ENCODE measurements around the gene VEZT.
"Not testable (repeated sequence)": the region's sequence is repeated elsewhere in the genome, so short reads cannot be mapped to it uniquely, and the experiment has no call there.

VEZT gene

GRCh38 chr12:95319694-95320331, 102.2 kb downstream of the VEZT start:
- DNase-seq (ENCODE audit: low read depth) = peak; percentile 61

DNA sequence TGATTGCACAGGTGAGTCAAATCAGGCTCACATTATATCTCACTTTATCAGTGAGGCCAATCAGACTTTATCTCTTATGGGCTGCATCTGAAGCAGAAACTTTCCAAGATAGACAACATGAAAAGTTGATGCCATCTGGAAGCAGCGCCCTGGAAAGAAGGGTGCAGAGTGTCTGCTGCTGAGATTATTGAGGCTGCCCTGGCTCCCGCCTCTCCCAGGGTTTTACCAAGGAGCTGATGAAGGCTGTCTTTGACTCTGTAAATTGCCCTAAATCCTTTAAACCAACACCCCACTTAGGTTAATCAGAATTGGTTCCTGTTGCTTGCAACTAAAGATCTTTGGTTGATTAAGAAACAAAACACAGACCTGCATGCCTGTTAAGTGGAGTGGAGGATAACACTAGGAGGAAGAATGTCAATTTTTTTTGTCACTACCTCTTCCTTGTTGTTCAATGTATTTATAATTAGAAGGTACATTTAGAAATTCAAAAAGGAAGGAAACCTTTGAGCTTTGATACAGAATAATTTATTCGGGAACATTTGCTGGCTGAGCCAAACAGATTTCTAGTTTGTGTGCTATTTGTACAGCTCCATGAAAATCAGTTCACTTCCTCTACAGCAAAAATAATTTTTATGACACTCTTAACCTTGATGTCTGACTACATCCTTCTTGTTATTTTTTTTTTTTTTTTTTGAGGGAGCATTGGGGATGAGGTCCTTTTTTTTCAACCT, 104.1 kb downstream of the VEZT start:
- no peak for DNase-seq (ENCODE audit: low read depth)

DNA sequence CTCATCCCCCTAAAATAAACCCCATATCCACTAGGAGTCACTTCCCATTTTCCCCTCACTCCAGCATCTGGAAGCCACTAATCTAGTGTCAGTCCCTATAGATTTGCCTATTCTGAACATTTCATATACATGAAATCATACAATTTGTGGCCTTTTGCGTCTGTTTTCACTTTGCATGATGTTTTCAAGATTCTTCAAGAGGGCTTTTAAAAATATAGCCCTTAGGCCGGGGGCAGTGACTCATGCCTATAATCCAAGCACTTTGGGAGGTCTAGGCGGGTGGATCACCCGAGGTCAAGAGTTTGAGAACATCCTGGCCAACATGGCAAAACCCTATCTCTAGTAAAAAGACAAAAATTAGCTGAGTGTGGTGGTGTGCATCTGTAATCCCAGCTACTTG, 104.7 kb downstream of the VEZT start:
- peak; percentile 74 for DNase-seq (ENCODE audit: low read depth)

GRCh38 chr12:95323212-95323611, 105.6 kb downstream of the VEZT start:
- DNase-seq (ENCODE audit: low read depth) = no peak

DNA sequence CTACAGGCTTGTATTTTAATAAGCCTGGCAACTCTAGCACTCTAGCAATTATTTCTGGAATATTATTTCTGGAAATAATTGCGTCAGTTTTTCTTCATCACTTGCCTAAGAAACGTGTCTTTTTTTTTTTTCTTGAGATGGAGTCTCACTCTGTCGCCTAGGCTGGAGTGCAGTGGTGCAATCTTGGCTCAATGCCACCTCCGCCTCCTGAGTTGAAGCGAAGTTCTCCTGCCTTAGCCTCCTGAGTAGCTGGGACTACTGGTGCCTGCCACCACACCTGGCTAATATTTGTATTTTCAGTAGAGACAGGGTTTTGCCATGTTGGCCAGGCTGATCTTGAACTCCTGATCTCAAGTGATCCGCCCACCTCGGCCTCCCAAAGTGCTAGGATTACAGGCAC, 106.6 kb downstream of the VEZT start:
- DNase-seq (ENCODE audit: low read depth) = not testable (repeated sequence)

DNA sequence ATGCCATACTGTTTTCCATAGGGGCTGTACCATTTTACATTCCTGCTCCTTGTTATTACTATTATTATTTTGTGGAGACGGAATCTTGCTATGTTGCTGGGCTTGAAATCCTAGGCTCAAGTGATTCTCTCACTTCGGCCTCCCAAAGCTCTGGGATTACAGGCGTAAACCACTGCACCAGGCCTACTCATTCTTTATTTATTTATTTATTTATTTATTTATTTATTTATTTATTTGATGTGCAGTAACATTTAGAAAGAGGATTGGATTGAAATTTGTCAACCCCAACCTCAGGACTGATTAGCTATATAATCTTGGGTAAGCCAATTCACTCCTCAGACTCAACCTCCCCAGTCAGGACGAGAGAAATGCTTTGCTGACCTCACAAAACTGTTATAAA, 107.9 kb downstream of the VEZT start:
- DNase-seq (ENCODE audit: low read depth) = no peak

DNA sequence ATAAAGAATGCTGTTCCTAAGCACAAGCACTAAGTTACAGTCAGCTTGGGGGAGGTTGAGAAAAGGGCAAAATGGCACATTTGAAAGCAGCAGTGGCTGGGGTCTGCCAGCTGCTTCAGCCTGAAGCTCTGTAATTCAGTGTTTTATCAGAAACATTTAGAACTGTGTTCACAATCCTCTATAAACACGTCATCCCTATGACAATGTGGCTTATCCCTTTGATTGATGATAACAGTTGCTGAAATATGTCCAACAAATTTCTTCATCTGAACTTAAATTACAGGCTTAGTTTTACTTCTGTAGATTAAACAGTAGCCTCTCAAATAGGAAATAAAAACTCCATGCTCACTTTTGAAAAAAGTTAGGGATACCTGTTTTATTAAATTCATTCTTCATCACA, 108.8 kb downstream of the VEZT start:
- peak; percentile 92 for DNase-seq (ENCODE audit: low read depth)

- DNase-seq (ENCODE audit: low read depth) = no peak
Observed at GRCh38 chr12:95326855-95327254, 109.2 kb downstream of the VEZT start.

GRCh38 chr12:95328708-95329107, 111.1 kb downstream of the VEZT start:
- DNase-seq (ENCODE audit: low read depth) = no peak

- DNase-seq (ENCODE audit: low read depth) = no peak
Observed at GRCh38 chr12:95335948-95336347, 118.3 kb downstream of the VEZT start.

DNA sequence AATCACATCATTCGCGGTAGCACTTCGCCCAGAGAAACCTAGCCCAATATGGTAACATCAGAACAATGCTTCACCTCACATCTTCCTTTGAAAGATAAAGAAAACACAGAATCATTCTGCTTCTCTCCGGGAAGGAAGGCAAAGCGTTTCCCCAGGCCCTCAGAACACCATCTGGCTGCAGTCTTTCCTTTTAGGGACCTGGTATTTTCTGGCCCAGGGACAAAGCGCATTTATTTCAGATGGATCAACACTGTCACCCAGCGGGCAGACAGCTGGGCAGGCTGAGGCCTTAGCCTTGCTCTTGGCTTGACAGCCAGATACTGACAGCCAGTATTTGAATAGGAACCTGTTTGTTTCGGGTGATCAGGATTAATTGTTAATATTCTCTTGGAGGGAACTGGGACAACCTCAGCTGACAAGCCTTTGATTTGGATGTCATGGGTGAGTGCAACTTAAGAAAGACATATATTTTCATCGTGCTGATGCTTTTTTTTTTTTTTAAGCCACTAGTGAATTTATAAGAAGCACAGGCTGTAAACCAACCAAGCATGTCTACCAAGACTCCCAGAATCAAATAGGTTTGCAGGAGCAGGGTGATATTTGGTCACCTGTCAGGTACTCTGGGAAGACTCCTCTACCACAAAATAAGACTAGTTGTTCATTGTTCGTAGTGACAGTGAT, 118.9 kb downstream of the VEZT start:
- DNase-seq (ENCODE audit: low read depth) = peak; percentile 62

DNA sequence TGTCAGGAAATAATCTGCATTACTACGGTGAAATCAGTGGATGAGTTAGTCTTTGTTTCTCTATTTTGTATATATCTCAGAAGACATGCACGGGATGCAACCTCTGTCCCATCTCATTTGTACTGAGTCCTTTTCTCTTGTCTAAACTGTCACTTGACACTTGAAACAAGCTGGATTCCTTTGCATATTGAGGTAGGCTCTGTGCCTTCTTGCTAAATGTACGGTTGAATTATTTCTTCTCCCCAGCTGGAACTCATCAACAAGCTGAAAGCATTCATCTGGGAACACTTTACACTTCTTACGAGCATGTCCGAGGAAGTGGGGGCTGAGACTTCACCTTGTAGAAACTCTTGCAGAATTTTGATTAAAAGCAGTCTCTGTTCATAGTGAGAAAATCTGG, 119.5 kb downstream of the VEZT start:
- DNase-seq (ENCODE audit: low read depth) = no peak

- DNase-seq (ENCODE audit: low read depth) = no peak
Observed at GRCh38 chr12:95339086-95339788, 121.6 kb downstream of the VEZT start.

DNA sequence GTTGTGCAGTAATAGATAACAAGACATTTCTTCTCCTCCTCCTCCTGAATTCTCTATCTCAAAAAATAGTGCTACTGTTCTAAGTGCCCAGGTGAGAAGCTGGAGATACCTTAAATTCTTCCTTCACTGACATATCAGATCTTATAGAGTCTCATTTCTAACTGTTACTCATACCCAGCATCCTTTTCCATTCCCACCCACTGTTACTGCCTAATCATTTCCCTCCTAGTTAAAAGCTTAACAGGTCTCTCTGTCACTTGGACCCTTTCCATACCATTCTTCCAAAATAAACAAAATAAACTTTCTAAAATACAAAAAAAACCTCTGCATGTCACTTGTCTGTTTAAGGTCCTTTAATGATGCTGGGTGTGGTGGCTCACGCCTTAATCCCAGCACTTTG, 124.4 kb downstream of the VEZT start:
- no peak for DNase-seq (ENCODE audit: low read depth)

- DNase-seq (ENCODE audit: low read depth) = no peak
Observed at GRCh38 chr12:95343461-95344230, 126.0 kb downstream of the VEZT start.

GRCh38 chr12:95349291-95349690, 131.7 kb downstream of the VEZT start:
- no peak for DNase-seq (ENCODE audit: low read depth)

DNA sequence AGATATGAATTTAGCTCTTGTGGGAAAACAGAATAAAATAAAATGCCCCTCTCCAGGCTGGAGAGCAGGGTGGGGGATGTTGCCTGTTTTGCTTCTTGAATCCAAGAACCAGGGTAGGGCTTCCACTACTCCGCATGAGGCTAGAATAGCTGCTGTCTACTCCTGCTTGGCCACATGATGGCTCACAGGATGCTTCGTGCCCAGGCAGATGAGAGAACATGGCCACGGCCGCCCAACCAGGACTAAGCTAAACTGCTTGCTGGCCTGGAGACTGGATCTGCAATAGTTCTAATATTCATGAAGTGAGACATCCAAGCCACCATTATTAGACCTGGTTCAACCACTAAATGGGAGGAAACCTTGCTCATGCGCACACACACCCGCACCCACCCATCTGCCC, 134.1 kb downstream of the VEZT start:
- no peak for DNase-seq (ENCODE audit: low read depth)

Data from amniotic epithelial cell (primary cell).